Adipose tissue (tissue), 3 donors: ENCODE data around the gene SP9. TPM values are rescaled to one million over a fixed set of nuclear protein-coding genes. Genes with fewer than 3 reads are reported as not detected.

Experiments used
- polyA plus RNA-seq, 3 donors: library from polyadenylated mRNA; stranded (reverse); fragments of 200-250 nt; gene quantifications; one replicate each; pipeline ENCODE4 v1.2.3, GENCODE V29; 2013
- donor health status: healthy with polysubstance abuse.
- donor health status: Bipolar disorder and iron deficiency.
- donor health status: healthy.

SP9 gene
- polyA plus RNA-seq, 3 donors = not detected

Other genes with a start within 250 kb of the SP9 start
- 10 to 100 TPM; 52.5 to 57.4 (median 54.3) TPM for gene OLA1, start 86.4 kb upstream of the SP9 start, polyA plus RNA-seq
- 10 to 100 TPM in 1 of 3 donors, 1 to 10 TPM in 2; 8.3 to 13.5 (median 9.3) TPM for gene SCRN3, start 60.8 kb downstream of the SP9 start, polyA plus RNA-seq
- 1 to 10 TPM; 3.1 to 7.0 (median 3.4) TPM for gene GPR155, start 152.1 kb downstream of the SP9 start, polyA plus RNA-seq